Mucosa of descending colon (tissue), 3 donors: Measurements from ENCODE around the gene DPH6. TPM values are rescaled to one million over a fixed set of nuclear protein-coding genes. Genes with fewer than 3 reads are reported as not detected.

ENCODE experiments used
- ATAC-seq: fragments of 200-7000 bp; cut with Tn5 transposase; one replicate; pipeline ENCODE4 v1.9.1; 2020; ENCODE audit warnings: mild to moderate bottlenecking, moderate library complexity
- DNase-seq, 3 donors: peaks; one replicate each; pipeline ENCODE4 v3.0.0-alpha.2; 2020
- H3K36me3 ChIP-seq: fragments of 200-600 bp; one replicate; pipeline ENCODE4 v1.8.0; 2021; ENCODE audit warnings: low read depth, mild to moderate bottlenecking
- H3K4me1 ChIP-seq: fragments of 200-600 bp; one replicate; pipeline ENCODE4 v1.8.0; 2021; ENCODE audit warnings: low read depth, mild to moderate bottlenecking
- H3K4me3 ChIP-seq: fragments of 200-600 bp; one replicate; pipeline ENCODE4 v1.8.0; 2021; ENCODE audit warnings: mild to moderate bottlenecking
- H3K9me3 ChIP-seq: fragments of 200-600 bp; one replicate; pipeline ENCODE4 v1.8.0; 2021; ENCODE audit warnings: mild to moderate bottlenecking
- CTCF ChIP-seq: fragments of 200-600 bp; IDR thresholded peaks from one replicate; pipeline ENCODE4 v1.8.0; 2022; ENCODE audit warnings: antibody characterized with exemption, mild to moderate bottlenecking
- intact Hi-C, 2 donors: fragments of 100-400 bp; cut with DNase I in 1 of 2; cut with micrococcal nuclease in 1 of 2; formaldehyde crosslinking; loops; one replicate each; pipeline versions ENCODE4 v1.11.0 to v1.11.1; 2022; cut with DNase I, micrococcal nuclease
- total RNA-seq, 3 donors: library from RNA; stranded (reverse); fragmentation: NEBNext Ultra II Directional in 2 of 3; extraction: Animal tissue kit (Norgen Biotek cat#: 25700) in 2 of 3; gene quantifications; one replicate each; pipeline versions ENCODE4 v1.2.1 to v1.2.4, GENCODE V29; 2021 to 2023
- donor health status: DM: no; HTN: no; CAD: no; lungs with moderate emphysema.
- donor health status: DM: no; HTN: no; CAD: no.
- donor health status: DM: no; HTN: yes; CAD: no.

DPH6 gene
- total RNA-seq, 3 donors from 2014 or later: 16.8 to 23.7 (median 21.2) TPM

GRCh38 chr15:35465783-35466182 is 80.2 kb downstream of the DPH6 start:
- intact Hi-C loops: no loop called here
- ATAC-seq (no peak), DNase-seq (no peak)
- Histone ChIP-seq H3K36me3 (no peaks in the 10 kb centered on the region), H3K9me3 (no peaks in the 10 kb centered on the region), H3K4me1 (no peaks in the 10 kb centered on the region), H3K4me3 (no peak overlapping the region)
- no peak for TF ChIP-seq CTCF

GRCh38 chr15:35460616-35461015 is 85.3 kb downstream of the DPH6 start:
- Histone ChIP-seq H3K4me1 (no peaks in the 10 kb centered on the region), H3K36me3 (no peaks in the 10 kb centered on the region), H3K4me3 (no peak overlapping the region), H3K9me3 (no peaks in the 10 kb centered on the region)
- no peak for TF ChIP-seq CTCF
- intact Hi-C loops: no loop called here
- DNase-seq: no peak
- ATAC-seq: no peak

GRCh38 chr15:35458176-35458856 is 87.6 kb downstream of the DPH6 start:
- no peak for TF ChIP-seq CTCF
- no peaks in the 10 kb centered on the region for H3K9me3 ChIP-seq
- no peak for ATAC-seq
- H3K4me3 ChIP-seq: no peak overlapping the region
- no peaks in the 10 kb centered on the region for H3K36me3 ChIP-seq
- DNase-seq: no peak
- H3K4me1 ChIP-seq: no peaks in the 10 kb centered on the region
- intact Hi-C loops: no loop called here

GRCh38 chr15:35455201-35455600 is 90.8 kb downstream of the DPH6 start:
- intact Hi-C loops: no loop called here
- H3K4me1 ChIP-seq: no peaks in the 10 kb centered on the region

GRCh38 chr15:35450492-35450891 is 95.5 kb downstream of the DPH6 start:
- DNase-seq: peak in 1 of 3 donors; percentile 31
- no peak overlapping the region for H3K4me3 ChIP-seq
- H3K4me1 ChIP-seq: no peaks in the 10 kb centered on the region
- no peak for TF ChIP-seq CTCF
- intact Hi-C loops: no loop called here
- H3K9me3 ChIP-seq: no peaks in the 10 kb centered on the region
- no peaks in the 10 kb centered on the region for H3K36me3 ChIP-seq
- ATAC-seq: peak; percentile 74

More at GRCh38 chr15:35455201-35455600, 90.8 kb downstream of the DPH6 start:
- ATAC-seq (no peak), DNase-seq (no peak)
- TF ChIP-seq CTCF: no peak
- Histone ChIP-seq H3K9me3 (no peaks in the 10 kb centered on the region), H3K36me3 (no peaks in the 10 kb centered on the region), H3K4me3 (no peak overlapping the region)
